ENCODE data around the gene TGFB1I1. TPM values are rescaled to one million over a fixed set of nuclear protein-coding genes. Genes with fewer than 3 reads are reported as not detected.

Gene TGFB1I1
- total and polyA plus RNA-seq, 2 experiments from 2014 or later = 4.1 to 4.2 TPM

GRCh38 chr16:31501226-31501965 lies 29.4 kb downstream of the TGFB1I1 start:
- Mint-ChIP-seq H3K27me3 (ENCODE audit: insufficient read depth, low read depth, poor library complexity) (peaks cover 7% of the 10 kb centered on the region), H3K9me3 (no peaks in the 10 kb centered on the region; the same call in 2 of the 3 replicates), H3K4me1 (peaks cover 17% of the 10 kb centered on the region), H3K4me3 (no peak overlapping the region; the same call in 2 of the 3 replicates), H3K36me3 (ENCODE audit: low read depth) (peaks cover 16% of the 10 kb centered on the region), H3K27ac (peak overlapping the region; percentile 82; the same call in 1 of the 2 replicates)
- Histone ChIP-seq H3K4me2 (peak overlapping the region; percentile 72), H3K4me1 (ENCODE audit: insufficient read depth) (peaks cover 12% of the 10 kb centered on the region), H3K9me2 (ENCODE audit: insufficient read depth) (no peaks in the 10 kb centered on the region), H4K20me1 (replicated peaks; ENCODE audit: insufficient read depth) (peaks cover 4% of the 10 kb centered on the region; the same call in 1 of the 2 replicates), H3K4me3 (peak overlapping the region; percentile 28), H2AFZ (no peak overlapping the region), H3K79me2 (replicated peaks; ENCODE audit: insufficient read depth) (no peaks in the 10 kb centered on the region), H3K27ac (ENCODE audit: low read depth) (no peak overlapping the region), H3F3A (replicated peaks; ENCODE audit: low read depth) (no peaks in the 10 kb centered on the region), H3K27me3 (ENCODE audit: insufficient read depth) (no peaks in the 10 kb centered on the region), H3K36me3 (ENCODE audit: insufficient read depth) (no peaks in the 10 kb centered on the region)
- ATAC-seq = peak; percentile 82
- TF ChIP-seq, protein P1, sequence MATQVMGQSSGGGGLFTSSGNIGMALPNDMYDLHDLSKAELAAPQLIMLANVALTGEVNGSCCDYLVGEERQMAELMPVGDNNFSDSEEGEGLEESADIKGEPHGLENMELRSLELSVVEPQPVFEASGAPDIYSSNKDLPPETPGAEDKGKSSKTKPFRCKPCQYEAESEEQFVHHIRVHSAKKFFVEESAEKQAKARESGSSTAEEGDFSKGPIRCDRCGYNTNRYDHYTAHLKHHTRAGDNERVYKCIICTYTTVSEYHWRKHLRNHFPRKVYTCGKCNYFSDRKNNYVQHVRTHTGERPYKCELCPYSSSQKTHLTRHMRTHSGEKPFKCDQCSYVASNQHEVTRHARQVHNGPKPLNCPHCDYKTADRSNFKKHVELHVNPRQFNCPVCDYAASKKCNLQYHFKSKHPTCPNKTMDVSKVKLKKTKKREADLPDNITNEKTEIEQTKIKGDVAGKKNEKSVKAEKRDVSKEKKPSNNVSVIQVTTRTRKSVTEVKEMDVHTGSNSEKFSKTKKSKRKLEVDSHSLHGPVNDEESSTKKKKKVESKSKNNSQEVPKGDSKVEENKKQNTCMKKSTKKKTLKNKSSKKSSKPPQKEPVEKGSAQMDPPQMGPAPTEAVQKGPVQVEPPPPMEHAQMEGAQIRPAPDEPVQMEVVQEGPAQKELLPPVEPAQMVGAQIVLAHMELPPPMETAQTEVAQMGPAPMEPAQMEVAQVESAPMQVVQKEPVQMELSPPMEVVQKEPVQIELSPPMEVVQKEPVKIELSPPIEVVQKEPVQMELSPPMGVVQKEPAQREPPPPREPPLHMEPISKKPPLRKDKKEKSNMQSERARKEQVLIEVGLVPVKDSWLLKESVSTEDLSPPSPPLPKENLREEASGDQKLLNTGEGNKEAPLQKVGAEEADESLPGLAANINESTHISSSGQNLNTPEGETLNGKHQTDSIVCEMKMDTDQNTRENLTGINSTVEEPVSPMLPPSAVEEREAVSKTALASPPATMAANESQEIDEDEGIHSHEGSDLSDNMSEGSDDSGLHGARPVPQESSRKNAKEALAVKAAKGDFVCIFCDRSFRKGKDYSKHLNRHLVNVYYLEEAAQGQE (IDR thresholded peaks at IDR 0.05; ENCODE audit: unreplicated experiment) = no peak
- DNase-seq (ENCODE audit: low spot score) = peak; percentile 25

- peaks cover 4% of the 10 kb centered on the region; the same call in 1 of the 2 replicates for H4K20me1 ChIP-seq (replicated peaks; ENCODE audit: insufficient read depth)
- H3K4me1 ChIP-seq (ENCODE audit: insufficient read depth) = peaks cover 15% of the 10 kb centered on the region
- Mint-ChIP-seq H3K4me1 (peaks cover 19% of the 10 kb centered on the region), H3K27ac (no peak overlapping the region), H3K36me3 (ENCODE audit: low read depth) (peaks cover 14% of the 10 kb centered on the region), H3K4me3 (0 out of 3 replicates have a peak overlapping the region, but pooled peaks have one; percentile 1), H3K27me3 (ENCODE audit: insufficient read depth, low read depth, poor library complexity) (peaks cover 7% of the 10 kb centered on the region), H3K9me3 (no peaks in the 10 kb centered on the region; the same call in 2 of the 3 replicates)
- no peaks in the 10 kb centered on the region for H3F3A ChIP-seq (replicated peaks; ENCODE audit: low read depth)
- DNase-seq (ENCODE audit: low spot score) (no peak), ATAC-seq (no peak; the same call in 2 of the 3 replicates)
- H3K27ac ChIP-seq (ENCODE audit: low read depth) = no peak overlapping the region
- H3K79me2 ChIP-seq (replicated peaks; ENCODE audit: insufficient read depth) = no peaks in the 10 kb centered on the region
- H2AFZ ChIP-seq = no peak overlapping the region
- no peaks in the 10 kb centered on the region for H3K9me2 ChIP-seq (ENCODE audit: insufficient read depth)
- H3K27me3 ChIP-seq (ENCODE audit: insufficient read depth) = no peaks in the 10 kb centered on the region
- peak overlapping the region; percentile 72 for H3K4me2 ChIP-seq
- no peaks in the 10 kb centered on the region for H3K36me3 ChIP-seq (ENCODE audit: insufficient read depth)
- peak overlapping the region; percentile 28 for H3K4me3 ChIP-seq
- TF ChIP-seq NANOG (IDR thresholded peaks at IDR 0.05; ENCODE audit: borderline replicate concordance) (no peak), EZH2phosphoT487 (IDR thresholded peaks at IDR 0.05; ENCODE audit: unreplicated experiment) (no peak), ZNF331 (CRISPR knock-in tag; IDR thresholded peaks at IDR 0.05; ENCODE audit: low read depth) (no peak), POLR2AphosphoS5 (IDR thresholded peaks at IDR 0.05; ENCODE audit: low read depth) (no peak), EZH2 (IDR thresholded peaks at IDR 0.05; ENCODE audit: low read depth, unreplicated experiment) (no peak), ETS1 (IDR thresholded peaks at IDR 0.05) (no peak), CREB1 (CRISPR knock-in tag; IDR thresholded peaks at IDR 0.05; ENCODE audit: low read depth) (no peak)
- TF ChIP-seq, protein P2, sequence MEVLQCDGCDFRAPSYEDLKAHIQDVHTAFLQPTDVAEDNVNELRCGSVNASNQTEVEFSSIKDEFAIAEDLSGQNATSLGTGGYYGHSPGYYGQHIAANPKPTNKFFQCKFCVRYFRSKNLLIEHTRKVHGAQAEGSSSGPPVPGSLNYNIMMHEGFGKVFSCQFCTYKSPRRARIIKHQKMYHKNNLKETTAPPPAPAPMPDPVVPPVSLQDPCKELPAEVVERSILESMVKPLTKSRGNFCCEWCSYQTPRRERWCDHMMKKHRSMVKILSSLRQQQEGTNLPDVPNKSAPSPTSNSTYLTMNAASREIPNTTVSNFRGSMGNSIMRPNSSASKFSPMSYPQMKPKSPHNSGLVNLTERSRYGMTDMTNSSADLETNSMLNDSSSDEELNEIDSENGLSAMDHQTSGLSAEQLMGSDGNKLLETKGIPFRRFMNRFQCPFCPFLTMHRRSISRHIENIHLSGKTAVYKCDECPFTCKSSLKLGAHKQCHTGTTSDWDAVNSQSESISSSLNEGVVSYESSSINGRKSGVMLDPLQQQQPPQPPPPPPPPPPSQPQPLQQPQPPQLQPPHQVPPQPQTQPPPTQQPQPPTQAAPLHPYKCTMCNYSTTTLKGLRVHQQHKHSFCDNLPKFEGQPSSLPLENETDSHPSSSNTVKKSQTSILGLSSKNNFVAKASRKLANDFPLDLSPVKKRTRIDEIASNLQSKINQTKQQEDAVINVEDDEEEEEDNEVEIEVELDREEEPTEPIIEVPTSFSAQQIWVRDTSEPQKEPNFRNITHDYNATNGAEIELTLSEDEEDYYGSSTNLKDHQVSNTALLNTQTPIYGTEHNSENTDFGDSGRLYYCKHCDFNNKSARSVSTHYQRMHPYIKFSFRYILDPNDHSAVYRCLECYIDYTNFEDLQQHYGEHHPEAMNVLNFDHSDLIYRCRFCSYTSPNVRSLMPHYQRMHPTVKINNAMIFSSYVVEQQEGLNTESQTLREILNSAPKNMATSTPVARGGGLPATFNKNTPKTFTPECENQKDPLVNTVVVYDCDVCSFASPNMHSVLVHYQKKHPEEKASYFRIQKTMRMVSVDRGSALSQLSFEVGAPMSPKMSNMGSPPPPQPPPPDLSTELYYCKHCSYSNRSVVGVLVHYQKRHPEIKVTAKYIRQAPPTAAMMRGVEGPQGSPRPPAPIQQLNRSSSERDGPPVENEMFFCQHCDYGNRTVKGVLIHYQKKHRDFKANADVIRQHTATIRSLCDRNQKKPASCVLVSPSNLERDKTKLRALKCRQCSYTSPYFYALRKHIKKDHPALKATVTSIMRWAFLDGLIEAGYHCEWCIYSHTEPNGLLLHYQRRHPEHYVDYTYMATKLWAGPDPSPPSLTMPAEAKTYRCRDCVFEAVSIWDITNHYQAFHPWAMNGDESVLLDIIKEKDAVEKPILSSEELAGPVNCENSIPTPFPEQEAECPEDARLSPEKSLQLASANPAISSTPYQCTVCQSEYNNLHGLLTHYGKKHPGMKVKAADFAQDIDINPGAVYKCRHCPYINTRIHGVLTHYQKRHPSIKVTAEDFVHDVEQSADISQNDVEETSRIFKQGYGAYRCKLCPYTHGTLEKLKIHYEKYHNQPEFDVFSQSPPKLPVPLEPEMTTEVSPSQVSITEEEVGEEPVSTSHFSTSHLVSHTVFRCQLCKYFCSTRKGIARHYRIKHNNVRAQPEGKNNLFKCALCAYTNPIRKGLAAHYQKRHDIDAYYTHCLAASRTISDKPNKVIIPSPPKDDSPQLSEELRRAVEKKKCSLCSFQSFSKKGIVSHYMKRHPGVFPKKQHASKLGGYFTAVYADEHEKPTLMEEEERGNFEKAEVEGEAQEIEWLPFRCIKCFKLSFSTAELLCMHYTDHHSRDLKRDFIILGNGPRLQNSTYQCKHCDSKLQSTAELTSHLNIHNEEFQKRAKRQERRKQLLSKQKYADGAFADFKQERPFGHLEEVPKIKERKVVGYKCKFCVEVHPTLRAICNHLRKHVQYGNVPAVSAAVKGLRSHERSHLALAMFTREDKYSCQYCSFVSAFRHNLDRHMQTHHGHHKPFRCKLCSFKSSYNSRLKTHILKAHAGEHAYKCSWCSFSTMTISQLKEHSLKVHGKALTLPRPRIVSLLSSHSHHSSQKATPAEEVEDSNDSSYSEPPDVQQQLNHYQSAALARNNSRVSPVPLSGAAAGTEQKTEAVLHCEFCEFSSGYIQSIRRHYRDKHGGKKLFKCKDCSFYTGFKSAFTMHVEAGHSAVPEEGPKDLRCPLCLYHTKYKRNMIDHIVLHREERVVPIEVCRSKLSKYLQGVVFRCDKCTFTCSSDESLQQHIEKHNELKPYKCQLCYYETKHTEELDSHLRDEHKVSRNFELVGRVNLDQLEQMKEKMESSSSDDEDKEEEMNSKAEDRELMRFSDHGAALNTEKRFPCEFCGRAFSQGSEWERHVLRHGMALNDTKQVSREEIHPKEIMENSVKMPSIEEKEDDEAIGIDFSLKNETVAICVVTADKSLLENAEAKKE (CRISPR knock-in tag; IDR thresholded peaks at IDR 0.05) = no peak
Measured at GRCh38 chr16:31501966-31502348, 30.0 kb downstream of the TGFB1I1 start.

All from GM23338 (cell line).